Left lobe of liver (tissue), 2 donors: Measurements from ENCODE around the gene ATP8B4. TPM values are rescaled to one million over a fixed set of nuclear protein-coding genes. Genes with fewer than 3 reads are reported as not detected.

Source experiments
- ATAC-seq: fragments of 200-7000 bp; cut with Tn5 transposase; one replicate; pipeline ENCODE4 v1.9.1; 2020; ENCODE audit warnings: mild to moderate bottlenecking, moderate library complexity
- DNase-seq: peaks from one replicate; pipeline ENCODE4 v3.0.0-alpha.2; 2020; ENCODE audit warnings: low spot score
- total RNA-seq: library from RNA; stranded (reverse); gene quantifications from one replicate; pipeline ENCODE4 v1.2.1, GENCODE V29; 2021
- donor health status: DM: no; HTN: no; CAD: no; lungs with moderate emphysema.
- donor health status: DM: no; HTN: yes; CAD: no.

Gene ATP8B4
- total RNA-seq, 1 donor from 2014 or later = 6.8 TPM

- DNase-seq = no peak
- ATAC-seq = no peak
Observed at GRCh38 chr15:49824775-49825099, 294.3 kb downstream of the ATP8B4 start.

- DNase-seq (no peak), ATAC-seq (no peak)
Observed at GRCh38 chr15:49823987-49824774, 294.9 kb downstream of the ATP8B4 start.

GRCh38 chr15:49817100-49817499, 301.9 kb downstream of the ATP8B4 start:
- ATAC-seq (no peak), DNase-seq (no peak)

- no peak for ATAC-seq
- DNase-seq = no peak
Observed at GRCh38 chr15:49815950-49816349, 303.1 kb downstream of the ATP8B4 start.

- ATAC-seq = no peak
Observed at GRCh38 chr15:49815526-49815925, 303.5 kb downstream of the ATP8B4 start.

GRCh38 chr15:49814709-49815108, 304.3 kb downstream of the ATP8B4 start:
- ATAC-seq = no peak

More at GRCh38 chr15:49815526-49815925, 303.5 kb downstream of the ATP8B4 start:
- no peak for DNase-seq

GRCh38 chr15:49813625-49814024, 305.4 kb downstream of the ATP8B4 start:
- DNase-seq (no peak), ATAC-seq (no peak)

More at GRCh38 chr15:49814709-49815108, 304.3 kb downstream of the ATP8B4 start:
- no peak for DNase-seq

GRCh38 chr15:49810720-49811119, 308.3 kb downstream of the ATP8B4 start:
- DNase-seq (no peak), ATAC-seq (no peak)

GRCh38 chr15:49809894-49810609, 309.0 kb downstream of the ATP8B4 start:
- no peak for ATAC-seq
- no peak for DNase-seq

- ATAC-seq (no peak), DNase-seq (no peak)
Observed at GRCh38 chr15:49808341-49808740, 310.7 kb downstream of the ATP8B4 start.

Other genes with a start within 250 kb of the ATP8B4 start
- gene SLC27A2, start 63.0 kb upstream of the ATP8B4 start, total RNA-seq = 153 TPM
- 0.23 TPM for gene HDC, start 146.5 kb upstream of the ATP8B4 start, total RNA-seq
- gene GABPB1, start 236.0 kb upstream of the ATP8B4 start, total RNA-seq = 6.0 TPM